Esophagus mucosa (tissue), 1 donor: Measurements from ENCODE around the gene MST1R. TPM values are rescaled to one million over a fixed set of nuclear protein-coding genes. Genes with fewer than 3 reads are reported as not detected.
"Not testable (repeated sequence)": the region's sequence is repeated elsewhere in the genome, so short reads cannot be mapped to it uniquely, and the experiment has no call there.

Source experiments
- ATAC-seq: fragments of 200-7000 bp; cut with Tn5 transposase; one replicate; pipeline ENCODE4 v1.9.1; 2020
- total RNA-seq: library from RNA; stranded (reverse); gene quantifications from one replicate; pipeline ENCODE4 v1.2.4, GENCODE V29; 2023
- donor health status: DM: yes; HTN: yes; CAD: no.

Gene MST1R
- total RNA-seq, 1 donor from 2014 or later = 14.1 TPM

- ATAC-seq = no peak
Measured at GRCh38 chr3:49911124-49911420, 7.4 kb upstream of the MST1R start.

GRCh38 chr3:49910409-49911123 is 6.9 kb upstream of the MST1R start:
- ATAC-seq = no peak

GRCh38 chr3:49908373-49909199 is 4.9 kb upstream of the MST1R start:
- ATAC-seq = no peak

- no peak for ATAC-seq
Measured at GRCh38 chr3:49906073-49906743, 2.5 kb upstream of the MST1R start.

GRCh38 chr3:49904448-49904847 is 775 bp upstream of the MST1R start:
- ATAC-seq = not testable (repeated sequence)

GRCh38 chr3:49902511-49903345 is 945 bp downstream of the MST1R start:
- peak; percentile 4 for ATAC-seq

- ATAC-seq = no peak
Measured at GRCh38 chr3:49901366-49902339, 2.0 kb downstream of the MST1R start.

GRCh38 chr3:49900491-49901153 is 3.1 kb downstream of the MST1R start:
- ATAC-seq = peak; percentile 79

- no peak for ATAC-seq
Measured at GRCh38 chr3:49899815-49900214, 3.9 kb downstream of the MST1R start.

GRCh38 chr3:49898991-49899390 is 4.7 kb downstream of the MST1R start:
- no peak for ATAC-seq

- ATAC-seq = no peak
Measured at GRCh38 chr3:49896345-49896744, 7.3 kb downstream of the MST1R start.

GRCh38 chr3:49895791-49896190 is 7.9 kb downstream of the MST1R start:
- ATAC-seq = no peak

GRCh38 chr3:49889296-49889695 is 14.4 kb downstream of the MST1R start:
- no peak for ATAC-seq

GRCh38 chr3:49886922-49887265 is 16.8 kb downstream of the MST1R start:
- no peak for ATAC-seq

GRCh38 chr3:49883998-49884397 is 19.7 kb downstream of the MST1R start:
- ATAC-seq = no peak

GRCh38 chr3:49882166-49882565 is 21.5 kb downstream of the MST1R start:
- no peak for ATAC-seq

- no peak for ATAC-seq
Measured at GRCh38 chr3:49880581-49881315, 22.9 kb downstream of the MST1R start.

GRCh38 chr3:49879721-49880120 is 24.0 kb downstream of the MST1R start:
- ATAC-seq = no peak

GRCh38 chr3:49878686-49879085 is 25.0 kb downstream of the MST1R start:
- ATAC-seq = no peak

GRCh38 chr3:49877716-49878115 is 26.0 kb downstream of the MST1R start:
- ATAC-seq = no peak
